Chondrocyte (in vitro differentiated cells): ENCODE measurements around the gene LRRC23. TPM values are rescaled to one million over a fixed set of nuclear protein-coding genes. Genes with fewer than 3 reads are reported as not detected.
A peak's percentile ranks its signal among the peaks of the same experiment; 100 is the strongest.

ENCODE experiments used
- DNase-seq: peaks from one replicate; pipeline ENCODE4 v3.0.0; 2021; ENCODE audit warnings: mixed read lengths, low spot score
- H3K27ac Mint-ChIP-seq: one replicate; pipeline ENCODE4 v1.8.0; 2021; ENCODE audit warnings: mild to moderate bottlenecking, moderate library complexity, mixed read lengths; ENCODE audit not compliant: unreplicated experiment
- H3K27me3 Mint-ChIP-seq: 2 replicates; pipeline ENCODE4 v1.8.0; 2021; ENCODE audit warnings: low read depth, mixed read lengths
- H3K36me3 Mint-ChIP-seq: 2 replicates; pipeline ENCODE4 v1.8.0; 2021; ENCODE audit warnings: low read depth, mixed read lengths
- H3K4me1 Mint-ChIP-seq: 2 replicates; pipeline ENCODE4 v1.8.0; 2021; ENCODE audit warnings: low read depth, mild to moderate bottlenecking, mixed read lengths
- H3K4me3 Mint-ChIP-seq: one replicate; pipeline ENCODE4 v1.8.0; 2021; ENCODE audit warnings: mild to moderate bottlenecking, moderate library complexity, mixed read lengths; ENCODE audit not compliant: unreplicated experiment
- H3K9me3 Mint-ChIP-seq: 2 replicates; pipeline ENCODE4 v1.8.0; 2021; ENCODE audit warnings: low read depth, mixed read lengths
- total RNA-seq: library from RNA; stranded (reverse); gene quantifications from 3 replicates; pipeline ENCODE4 v1.2.1, GENCODE V29; 2021
- TF ChIP-seq, protein P1 (sequence below): fragments of 200-600 bp; sonication (generic); IDR thresholded peaks from 2 replicates; pipeline ENCODE4 v1.5.0; 2021; ENCODE audit warnings: antibody characterized with exemption, mild to moderate bottlenecking, moderate library complexity

The LRRC23 gene
- total RNA-seq, 1 donor from 2014 or later, result 6.3 TPM

DNA sequence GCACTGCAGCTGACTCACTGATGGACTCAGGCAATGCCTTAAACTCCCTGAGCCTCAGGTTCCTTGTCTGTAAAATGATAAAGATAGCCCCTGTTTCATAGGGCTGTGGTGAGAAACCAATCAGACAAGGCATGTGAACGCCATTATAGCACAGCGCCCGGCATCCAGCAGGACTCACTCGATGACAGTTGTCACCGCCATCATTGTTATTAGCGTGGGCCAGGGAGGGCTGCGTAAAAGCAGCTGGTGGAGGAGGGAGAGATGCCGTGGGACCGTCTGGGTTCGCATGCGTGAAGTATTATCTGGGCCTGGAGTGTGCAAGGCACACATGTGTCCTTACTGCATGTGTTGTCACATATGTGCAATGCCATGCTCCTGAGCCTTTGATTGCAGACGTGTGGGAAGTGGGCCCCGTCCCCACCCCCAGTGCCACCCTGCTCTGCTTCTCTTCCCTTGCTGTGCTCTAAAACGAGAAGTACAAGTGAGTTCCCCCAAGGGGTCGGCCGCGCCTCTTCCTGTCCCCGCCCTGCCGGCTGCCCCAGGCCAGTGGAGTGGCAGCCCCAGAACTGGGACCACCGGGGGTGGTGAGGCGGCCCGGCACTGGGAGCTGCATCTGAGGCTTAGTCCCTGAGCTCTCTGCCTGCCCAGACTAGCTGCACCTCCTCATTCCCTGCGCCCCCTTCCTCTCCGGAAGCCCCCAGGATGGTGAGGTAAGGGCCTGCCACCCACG, 46.4 kb downstream of the LRRC23 start, which contains the start of gene PTPN6:
Gene PTPN6 (plus strand): TSS at position 546 of the 730 bp plus-strand sequence. CDS start 157 bp downstream, at position 703.
- Mint-ChIP-seq H3K9me3 (no peaks in the 10 kb centered on the region), H3K27ac (no peak within 1 kb of the TSS), H3K36me3 (peaks cover 7% of the 10 kb centered on the region), H3K27me3 (no peaks in the 10 kb centered on the region), H3K4me3 (no peak within 1 kb of the TSS), H3K4me1 (peaks cover 25% of the 10 kb centered on the region)
- peak; percentile 86 for DNase-seq
- TF ChIP-seq, protein P1, sequence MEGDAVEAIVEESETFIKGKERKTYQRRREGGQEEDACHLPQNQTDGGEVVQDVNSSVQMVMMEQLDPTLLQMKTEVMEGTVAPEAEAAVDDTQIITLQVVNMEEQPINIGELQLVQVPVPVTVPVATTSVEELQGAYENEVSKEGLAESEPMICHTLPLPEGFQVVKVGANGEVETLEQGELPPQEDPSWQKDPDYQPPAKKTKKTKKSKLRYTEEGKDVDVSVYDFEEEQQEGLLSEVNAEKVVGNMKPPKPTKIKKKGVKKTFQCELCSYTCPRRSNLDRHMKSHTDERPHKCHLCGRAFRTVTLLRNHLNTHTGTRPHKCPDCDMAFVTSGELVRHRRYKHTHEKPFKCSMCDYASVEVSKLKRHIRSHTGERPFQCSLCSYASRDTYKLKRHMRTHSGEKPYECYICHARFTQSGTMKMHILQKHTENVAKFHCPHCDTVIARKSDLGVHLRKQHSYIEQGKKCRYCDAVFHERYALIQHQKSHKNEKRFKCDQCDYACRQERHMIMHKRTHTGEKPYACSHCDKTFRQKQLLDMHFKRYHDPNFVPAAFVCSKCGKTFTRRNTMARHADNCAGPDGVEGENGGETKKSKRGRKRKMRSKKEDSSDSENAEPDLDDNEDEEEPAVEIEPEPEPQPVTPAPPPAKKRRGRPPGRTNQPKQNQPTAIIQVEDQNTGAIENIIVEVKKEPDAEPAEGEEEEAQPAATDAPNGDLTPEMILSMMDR, result no peak

DNA sequence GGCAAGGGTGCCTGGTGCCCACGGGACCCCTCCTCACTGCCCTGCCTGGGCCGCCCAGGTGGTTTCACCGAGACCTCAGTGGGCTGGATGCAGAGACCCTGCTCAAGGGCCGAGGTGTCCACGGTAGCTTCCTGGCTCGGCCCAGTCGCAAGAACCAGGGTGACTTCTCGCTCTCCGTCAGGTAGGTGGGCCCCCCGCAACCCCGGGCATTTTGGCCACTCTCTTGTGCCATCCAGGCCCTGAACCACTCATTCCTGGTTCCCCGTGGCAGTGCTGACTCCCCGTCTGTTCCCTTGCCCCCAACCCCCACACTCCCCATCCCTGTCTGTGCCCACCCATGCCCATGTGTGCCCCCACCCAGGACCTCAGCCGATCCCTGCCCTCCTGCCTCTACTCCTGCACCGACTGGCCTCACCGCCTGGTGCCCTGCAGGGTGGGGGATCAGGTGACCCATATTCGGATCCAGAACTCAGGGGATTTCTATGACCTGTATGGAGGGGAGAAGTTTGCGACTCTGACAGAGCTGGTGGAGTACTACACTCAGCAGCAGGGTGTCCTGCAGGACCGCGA, 47.0 kb downstream of the LRRC23 start:
- Mint-ChIP-seq H3K4me1 (peaks cover 25% of the 10 kb centered on the region), H3K4me3 (no peak overlapping the region), H3K36me3 (peaks cover 7% of the 10 kb centered on the region), H3K27ac (no peak overlapping the region), H3K27me3 (no peaks in the 10 kb centered on the region), H3K9me3 (no peaks in the 10 kb centered on the region)
- TF ChIP-seq, protein P1, result no peak
- peak; percentile 91 for DNase-seq

DNA sequence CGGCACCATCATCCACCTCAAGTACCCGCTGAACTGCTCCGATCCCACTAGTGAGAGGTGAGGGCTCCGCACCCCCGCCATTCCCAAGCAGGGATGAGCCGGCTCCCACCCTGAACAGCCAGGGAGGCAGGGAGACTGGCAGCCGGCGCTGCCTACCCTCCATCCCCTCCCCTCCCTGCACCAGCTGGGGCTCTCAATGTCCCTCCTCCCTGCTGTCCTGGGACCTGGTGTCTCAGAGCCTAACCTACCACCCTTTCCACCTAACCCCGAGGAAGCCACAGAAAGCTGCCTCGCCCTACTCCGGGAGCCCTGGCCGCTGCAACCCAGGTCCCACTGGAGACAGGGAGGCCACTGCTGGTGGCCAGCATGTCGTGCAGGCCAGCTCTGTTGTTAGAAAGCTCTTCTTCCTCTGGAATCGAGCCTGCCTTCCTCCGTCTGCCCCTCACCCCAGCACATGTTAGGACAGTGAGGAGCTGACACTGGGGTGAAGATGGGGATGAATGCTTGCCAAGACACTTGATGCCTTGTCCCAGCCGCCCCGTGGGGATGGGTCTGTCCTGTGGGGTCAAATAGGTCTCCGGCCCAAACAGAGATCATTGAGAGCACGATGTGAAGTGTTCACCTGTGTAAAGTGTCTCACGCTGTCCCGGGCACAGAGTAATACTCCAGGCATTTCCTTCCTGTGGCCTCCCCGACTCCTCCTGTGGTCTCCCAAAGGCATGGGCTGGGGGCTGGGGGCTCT, 47.7 kb downstream of the LRRC23 start:
- peak; percentile 92 for DNase-seq
- H3K27me3 Mint-ChIP-seq, result no peaks in the 10 kb centered on the region
- TF ChIP-seq, protein P1, result no peak

DNA sequence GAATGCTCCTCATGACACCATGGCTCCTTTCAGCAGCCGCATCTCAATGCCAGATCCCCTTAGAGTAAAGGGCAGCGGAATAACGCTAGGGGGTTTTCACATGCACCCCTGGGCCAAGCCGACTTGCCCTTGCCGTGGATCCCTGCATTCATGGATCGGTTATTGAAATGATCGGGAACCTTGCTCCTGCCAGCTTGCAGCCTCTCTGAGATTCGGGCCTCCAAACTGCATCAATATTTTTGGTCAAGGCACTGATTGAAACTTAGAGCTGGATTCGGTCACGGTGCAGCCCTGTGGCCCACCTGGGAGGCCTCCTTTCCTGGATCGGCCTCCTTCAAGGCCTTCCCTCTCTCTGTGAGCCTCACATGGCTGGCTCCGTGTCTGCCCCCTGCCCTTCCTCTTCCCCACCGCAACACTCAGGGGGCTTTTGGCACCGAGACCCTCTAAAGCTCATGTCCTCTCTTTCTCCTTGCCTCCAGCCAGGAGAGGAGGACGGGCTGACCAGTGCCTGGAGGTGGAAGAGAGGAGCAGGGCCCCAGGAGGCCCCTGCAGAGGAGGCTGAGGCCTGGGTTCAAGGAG, 48.3 kb downstream of the LRRC23 start:
- Mint-ChIP-seq H3K27me3 (no peaks in the 10 kb centered on the region), H3K27ac (no peak overlapping the region), H3K36me3 (no peaks in the 10 kb centered on the region), H3K4me1 (peaks cover 20% of the 10 kb centered on the region), H3K9me3 (no peaks in the 10 kb centered on the region), H3K4me3 (no peak overlapping the region)
- peak; percentile 67 for DNase-seq
- TF ChIP-seq, protein P1, result no peak

More for the DNA sequence above, 47.7 kb downstream of the LRRC23 start:
- peaks cover 20% of the 10 kb centered on the region for H3K4me1 Mint-ChIP-seq
- no peak overlapping the region for H3K4me3 Mint-ChIP-seq
- no peak overlapping the region for H3K27ac Mint-ChIP-seq
- H3K9me3 Mint-ChIP-seq, result no peaks in the 10 kb centered on the region
- H3K36me3 Mint-ChIP-seq, result peaks cover 2% of the 10 kb centered on the region
